Measurements from ENCODE around the gene ACOXL. TPM values are rescaled to one million over a fixed set of nuclear protein-coding genes. Genes with fewer than 3 reads are reported as not detected.

ACOXL gene
- total and polyA plus RNA-seq, 10 of the 15 experiments (the other 5 are each of a cell fraction or from before 2014, with no cell fraction given): 0.05 to 1.3 (median 0.71) TPM

- Histone ChIP-seq H3K9me3 (replicated peaks; ENCODE audit: control insufficient read depth, insufficient read depth, low read length) (no peaks in the 10 kb centered on the region; the same call in none of the 3 replicates), H3K27me3 (replicated peaks in 1 of 2; ENCODE audit: control insufficient read depth in 2 of 2, insufficient read depth in 2 of 2, low read length in 1 of 2) (no peaks in the 10 kb centered on the region), H3K4me2 (ENCODE audit: control insufficient read depth, insufficient read depth) (no peak overlapping the region), H3K9ac (ENCODE audit: control insufficient read depth, insufficient read depth, low read length) (no peak overlapping the region), H4K20me1 (ENCODE audit: control insufficient read depth, insufficient read depth) (no peaks in the 10 kb centered on the region), H3K4me3 (no peak overlapping the region), H3K79me2 (ENCODE audit: control insufficient read depth, insufficient read depth, low read length) (no peaks in the 10 kb centered on the region), H3K27ac (ENCODE audit: control insufficient read depth, insufficient read depth) (no peak overlapping the region), H3K36me3 (ENCODE audit: control insufficient read depth in 2 of 2, insufficient read depth in 2 of 2, low read length in 1 of 2) (no peaks in the 10 kb centered on the region), H2AFZ (ENCODE audit: control insufficient read depth, low read depth, low read length) (no peak overlapping the region), H3K4me1 (ENCODE audit: control insufficient read depth, insufficient read depth, low read length) (0 out of 2 replicates have a peak, but pooled peaks cover 3% of the 10 kb centered on the region)
- DNase-seq (ENCODE audit: low read depth, low spot score) (no peak), FAIRE-seq (no peak), ATAC-seq (no peak)
- BruUV-seq (replicated peaks): no TSS peak
- intact Hi-C loops (cut with micrococcal nuclease; ENCODE audit: unreplicated experiment) (no loop called here), in situ Hi-C loops (cut with MboI) (no loop called here)
- ChIA-PET RAD21 (ENCODE audit: unreplicated experiment) (no interaction called here), CTCF (no interaction called here), SMC1A (ENCODE audit: uncharacterized antibody, unreplicated experiment) (interaction anchor here (1.3 kb wide), 1 partner anchor 25 kb away, joined by 4 read pairs; no protein-coding TSS in a partner anchor), POLR2A (no interaction called here)
- WGBS (ENCODE audit: insufficient coverage, insufficient replicate concordance, low lambda C conversion rate, missing lambda C conversion rate): 12% methylated on average over 3 of the region's 3 CpGs
- TF ChIP-seq E2F8 (IDR thresholded peaks at IDR 0.05; ENCODE audit: low read depth, partially characterized antibody) (no peak), KDM1A (IDR thresholded peaks at IDR 0.05; ENCODE audit: borderline replicate concordance) (no peak)
Measured at GRCh38 chr2:110783196-110783873, 51.0 kb downstream of the ACOXL start.

GRCh38 chr2:110784047-110784631 is 51.8 kb downstream of the ACOXL start:
- DNase-seq (ENCODE audit: low read depth, low spot score) (no peak), FAIRE-seq (no peak), ATAC-seq (no peak)
- Histone ChIP-seq H4K20me1 (ENCODE audit: control insufficient read depth, insufficient read depth) (no peaks in the 10 kb centered on the region), H3K9me3 (replicated peaks; ENCODE audit: control insufficient read depth, insufficient read depth, low read length) (no peaks in the 10 kb centered on the region; the same call in none of the 3 replicates), H3K36me3 (ENCODE audit: control insufficient read depth in 2 of 2, insufficient read depth in 2 of 2, low read length in 1 of 2) (no peaks in the 10 kb centered on the region), H3K4me3 (no peak overlapping the region), H2AFZ (ENCODE audit: control insufficient read depth, low read depth, low read length) (no peak overlapping the region), H3K4me2 (ENCODE audit: control insufficient read depth, insufficient read depth) (no peak overlapping the region), H3K27ac (ENCODE audit: control insufficient read depth, insufficient read depth) (no peak overlapping the region), H3K4me1 (ENCODE audit: control insufficient read depth, insufficient read depth, low read length) (0 out of 2 replicates have a peak, but pooled peaks cover 3% of the 10 kb centered on the region), H3K27me3 (replicated peaks in 1 of 2; ENCODE audit: control insufficient read depth in 2 of 2, insufficient read depth in 2 of 2, low read length in 1 of 2) (no peaks in the 10 kb centered on the region), H3K79me2 (ENCODE audit: control insufficient read depth, insufficient read depth, low read length) (no peaks in the 10 kb centered on the region), H3K9ac (ENCODE audit: control insufficient read depth, insufficient read depth, low read length) (no peak overlapping the region)
- WGBS (ENCODE audit: insufficient coverage, insufficient replicate concordance, low lambda C conversion rate, missing lambda C conversion rate): 66% methylated on average over 10 of the region's 10 CpGs
- ChIA-PET CTCF (no interaction called here), SMC1A (ENCODE audit: uncharacterized antibody, unreplicated experiment) (no interaction called here), POLR2A (no interaction called here), RAD21 (ENCODE audit: unreplicated experiment) (no interaction called here)
- intact Hi-C loops (cut with micrococcal nuclease; ENCODE audit: unreplicated experiment) (no loop called here), in situ Hi-C loops (cut with MboI) (no loop called here)
- no TSS peak for BruUV-seq (replicated peaks)
- no peak for TF ChIP-seq BCL11A (IDR thresholded peaks at IDR 0.05; ENCODE audit: low read depth, low read length)
- TF ChIP-seq PKNOX1 (IDR thresholded peaks at IDR 0.05): no peak
- no peak for TF ChIP-seq WRNIP1 (IDR thresholded peaks at IDR 0.05; ENCODE audit: borderline replicate concordance, low read depth, low read length)
- no peak for TF ChIP-seq JUNB (IDR thresholded peaks at IDR 0.05)
- TF ChIP-seq PBX3 (IDR thresholded peaks at IDR 0.05; ENCODE audit: insufficient replicate concordance, low read depth, low read length): no peak
- no peak for TF ChIP-seq USF1 (IDR thresholded peaks at IDR 0.05; ENCODE audit: borderline replicate concordance, extremely low read length, insufficient read depth, low read depth, low read length)

Data from GM12878 (cell line).